GM12875 (cell line): ENCODE measurements around the gene PIK3R1.

Source experiments
- H3K4me3 ChIP-seq: one replicate; pipeline ENCODE4 v1.5.1; 2011; ENCODE audit warnings: low read depth, low read length, control low read depth
- CTCF ChIP-seq: IDR thresholded peaks from 2 replicates; pipeline ENCODE4 v1.5.1; 2011; ENCODE audit warnings: low read depth, mild to moderate bottlenecking, control low read depth, inconsistent platforms, low read length, moderate library complexity, borderline replicate concordance; ENCODE audit not compliant: insufficient read depth

PIK3R1 gene

GRCh38 chr5:68332080-68332451 is 116.5 kb downstream of the PIK3R1 start:
- TF ChIP-seq CTCF = no peak

GRCh38 chr5:68332556-68332955 is 117.0 kb downstream of the PIK3R1 start:
- TF ChIP-seq CTCF = no peak
- no peak overlapping the region for H3K4me3 ChIP-seq

More at GRCh38 chr5:68332080-68332451, 116.5 kb downstream of the PIK3R1 start:
- no peak overlapping the region for H3K4me3 ChIP-seq

- TF ChIP-seq CTCF = no peak
- no peak overlapping the region for H3K4me3 ChIP-seq
Observed at GRCh38 chr5:68333649-68334552, 118.3 kb downstream of the PIK3R1 start.

GRCh38 chr5:68334553-68334886 is 119.0 kb downstream of the PIK3R1 start:
- TF ChIP-seq CTCF = no peak
- H3K4me3 ChIP-seq = no peak overlapping the region

- no peak for TF ChIP-seq CTCF
- H3K4me3 ChIP-seq = no peak overlapping the region
Observed at GRCh38 chr5:68335075-68335474, 119.5 kb downstream of the PIK3R1 start.

GRCh38 chr5:68336200-68336599 is 120.6 kb downstream of the PIK3R1 start:
- H3K4me3 ChIP-seq = no peak overlapping the region
- no peak for TF ChIP-seq CTCF

GRCh38 chr5:68337235-68337634 is 121.7 kb downstream of the PIK3R1 start:
- no peak overlapping the region for H3K4me3 ChIP-seq
- no peak for TF ChIP-seq CTCF
